ENCODE measurements around the gene G0S2. TPM values are rescaled to one million over a fixed set of nuclear protein-coding genes. Genes with fewer than 3 reads are reported as not detected.

G0S2 gene
- total and polyA plus RNA-seq, 9 of the 15 experiments (the other 6 are each of a cell fraction or from before 2014, with no cell fraction given): 0.18 to 65.6 (median 11.4) TPM

- TF ChIP-seq REST (IDR thresholded peaks at IDR 0.05; ENCODE audit: borderline replicate concordance) (no peak), REST (CRISPR knock-in tag; IDR thresholded peaks at IDR 0.05; ENCODE audit: low read depth) (peak; percentile 34; the same call in 1 of the 2 replicates), ZNF316 (IDR thresholded peaks at IDR 0.05) (no peak), SMC3 (conservative IDR thresholded peaks at IDR 0.05; ENCODE audit: insufficient read depth, low read depth, low read length) (no peak), TEAD2 (tag; IDR thresholded peaks at IDR 0.05) (no peak), ATF6 (CRISPR knock-in tag; IDR thresholded peaks at IDR 0.05) (no peak), NR3C1 (CRISPR knock-in tag; IDR thresholded peaks at IDR 0.05) (peak; percentile 91), RERE (CRISPR knock-in tag; IDR thresholded peaks at IDR 0.05; ENCODE audit: borderline replicate concordance) (no peak), IRF1 (CRISPR knock-in tag; IDR thresholded peaks at IDR 0.05; ENCODE audit: borderline replicate concordance) (no peak), ZNF282 (CRISPR knock-in tag; IDR thresholded peaks at IDR 0.05) (peak; percentile 68; the same call in 1 of the 2 replicates), SIX5 (IDR thresholded peaks at IDR 0.05; ENCODE audit: borderline replicate concordance in 1 of 2, insufficient read depth in 1 of 2, low read depth in 1 of 2, low read length in 2 of 2) (no peak)
Measured at GRCh38 chr1:209674957-209675564, at the start of gene G0S2 (continued).

Measured in K562 (cell line).